Mononuclear cell (primary cell): ENCODE measurements around the gene NPNT. TPM values are rescaled to one million over a fixed set of nuclear protein-coding genes. Genes with fewer than 3 reads are reported as not detected.

ENCODE experiments used
- H3K27me3 ChIP-seq: 2 replicates; pipeline ENCODE4 v1.6.0; 2011; ENCODE audit warnings: low read length, control low read depth; ENCODE audit not compliant: insufficient read depth
- H3K4me1 ChIP-seq: 2 replicates; pipeline ENCODE4 v1.5.1; 2011; ENCODE audit warnings: mild to moderate bottlenecking, low read length, control low read depth; ENCODE audit not compliant: insufficient read depth
- H3K4me3 ChIP-seq: 2 replicates; pipeline ENCODE4 v1.5.1; 2011; ENCODE audit warnings: mild to moderate bottlenecking, low read length, moderate library complexity
- H3K9me3 ChIP-seq: 2 replicates; pipeline ENCODE4 v1.5.1; 2011; ENCODE audit warnings: low read depth, mild to moderate bottlenecking, control low read depth, low read length
- total RNA-seq: library from RNA; depleted of rRNA; stranded (reverse); fragments of >200 nt; gene quantifications from one replicate; pipeline ENCODE4 v1.2.3, GENCODE V29; 2012

Gene NPNT
- total RNA-seq, 1 donor = not detected

- no peaks in the 10 kb centered on the region for H3K27me3 ChIP-seq
- no peaks in the 10 kb centered on the region for H3K4me1 ChIP-seq
- no peaks in the 10 kb centered on the region for H3K9me3 ChIP-seq
- H3K4me3 ChIP-seq = no peak overlapping the region
These were observed 77.8 kb downstream of the NPNT start for GRCh38 chr4:105972946-105973621.

- no peaks in the 10 kb centered on the region for H3K9me3 ChIP-seq
These were observed 81.6 kb downstream of the NPNT start for GRCh38 chr4:105976915-105977314.

GRCh38 chr4:105978684-105979296 lies 83.5 kb downstream of the NPNT start:
- Histone ChIP-seq H3K9me3 (no peaks in the 10 kb centered on the region), H3K27me3 (no peaks in the 10 kb centered on the region), H3K4me1 (no peaks in the 10 kb centered on the region), H3K4me3 (no peak overlapping the region)

More at GRCh38 chr4:105976915-105977314, 81.6 kb downstream of the NPNT start:
- H3K4me3 ChIP-seq = no peak overlapping the region
- H3K4me1 ChIP-seq = no peaks in the 10 kb centered on the region
- no peaks in the 10 kb centered on the region for H3K27me3 ChIP-seq

GRCh38 chr4:105979506-105979905 lies 84.2 kb downstream of the NPNT start:
- no peaks in the 10 kb centered on the region for H3K4me1 ChIP-seq
- no peak overlapping the region for H3K4me3 ChIP-seq
- no peaks in the 10 kb centered on the region for H3K27me3 ChIP-seq
- no peaks in the 10 kb centered on the region for H3K9me3 ChIP-seq

- no peaks in the 10 kb centered on the region for H3K4me1 ChIP-seq
- H3K27me3 ChIP-seq = no peaks in the 10 kb centered on the region
- no peaks in the 10 kb centered on the region for H3K9me3 ChIP-seq
- no peak overlapping the region for H3K4me3 ChIP-seq
These were observed 93.4 kb downstream of the NPNT start for GRCh38 chr4:105988671-105989070.

GRCh38 chr4:105989485-105990242 lies 94.4 kb downstream of the NPNT start:
- Histone ChIP-seq H3K4me1 (no peaks in the 10 kb centered on the region), H3K27me3 (no peaks in the 10 kb centered on the region), H3K9me3 (no peaks in the 10 kb centered on the region), H3K4me3 (no peak overlapping the region)

GRCh38 chr4:105990933-105991332 lies 95.7 kb downstream of the NPNT start:
- Histone ChIP-seq H3K27me3 (no peaks in the 10 kb centered on the region), H3K4me1 (no peaks in the 10 kb centered on the region), H3K4me3 (no peak overlapping the region), H3K9me3 (no peaks in the 10 kb centered on the region)

GRCh38 chr4:105991726-105992125 lies 96.5 kb downstream of the NPNT start:
- H3K27me3 ChIP-seq = no peaks in the 10 kb centered on the region
- H3K9me3 ChIP-seq = no peaks in the 10 kb centered on the region
- no peaks in the 10 kb centered on the region for H3K4me1 ChIP-seq
- H3K4me3 ChIP-seq = no peak overlapping the region

- H3K9me3 ChIP-seq = no peaks in the 10 kb centered on the region
- H3K27me3 ChIP-seq = no peaks in the 10 kb centered on the region
- no peak overlapping the region for H3K4me3 ChIP-seq
- H3K4me1 ChIP-seq = no peaks in the 10 kb centered on the region
These were observed 97.5 kb downstream of the NPNT start for GRCh38 chr4:105992641-105993305.

GRCh38 chr4:105994061-105994460 lies 98.8 kb downstream of the NPNT start:
- Histone ChIP-seq H3K9me3 (no peaks in the 10 kb centered on the region), H3K4me3 (no peak overlapping the region), H3K27me3 (no peaks in the 10 kb centered on the region), H3K4me1 (no peaks in the 10 kb centered on the region)

GRCh38 chr4:105994841-105995501 lies 99.7 kb downstream of the NPNT start:
- no peaks in the 10 kb centered on the region for H3K27me3 ChIP-seq
- no peak overlapping the region for H3K4me3 ChIP-seq
- no peaks in the 10 kb centered on the region for H3K9me3 ChIP-seq
- no peaks in the 10 kb centered on the region for H3K4me1 ChIP-seq

- no peaks in the 10 kb centered on the region for H3K4me1 ChIP-seq
- H3K27me3 ChIP-seq = no peaks in the 10 kb centered on the region
- H3K9me3 ChIP-seq = no peaks in the 10 kb centered on the region
- no peak overlapping the region for H3K4me3 ChIP-seq
These were observed 101.6 kb downstream of the NPNT start for GRCh38 chr4:105996845-105997244.

- H3K4me3 ChIP-seq = no peak overlapping the region
- no peaks in the 10 kb centered on the region for H3K9me3 ChIP-seq
- H3K4me1 ChIP-seq = no peaks in the 10 kb centered on the region
These were observed 103.1 kb downstream of the NPNT start for GRCh38 chr4:105998171-105999063.

GRCh38 chr4:106002994-106003393 lies 107.7 kb downstream of the NPNT start:
- H3K4me1 ChIP-seq = no peaks in the 10 kb centered on the region
- no peaks in the 10 kb centered on the region for H3K9me3 ChIP-seq
- H3K4me3 ChIP-seq = no peak overlapping the region
- H3K27me3 ChIP-seq = no peaks in the 10 kb centered on the region

More at GRCh38 chr4:105998171-105999063, 103.1 kb downstream of the NPNT start:
- H3K27me3 ChIP-seq = no peaks in the 10 kb centered on the region
